ENCODE measurements around the gene RERG.

RERG gene

GRCh38 chr12:15196221-15196620, 25.0 kb downstream of the RERG start:
- Histone ChIP-seq H3K4me3 (ENCODE audit: control insufficient read depth in 1 of 7, extremely low read depth in 1 of 7, insufficient read depth in 4 of 7, low read depth in 2 of 7, low read length in 6 of 7) (no peak overlapping the region), H3K36me3 (ENCODE audit: control insufficient read depth in 4 of 4, insufficient read depth in 4 of 4, low read length in 3 of 4) (no peaks in the 10 kb centered on the region), H3K4me1 (ENCODE audit: control extremely low read depth in 1 of 4, control insufficient read depth in 4 of 4, insufficient read depth in 4 of 4, low read length in 3 of 4) (peaks cover 0 to 6% (median 3%) of the 10 kb centered on the region in 4 experiments), H3K9me3 (ENCODE audit: control extremely low read depth in 1 of 5, control insufficient read depth in 4 of 5, insufficient read depth in 2 of 5, low read depth in 1 of 5, low read length in 4 of 5) (no peaks in the 10 kb centered on the region), H3K27me3 (replicated peaks in 2 of 5; ENCODE audit: control insufficient read depth in 4 of 5, insufficient read depth in 5 of 5, low read length in 4 of 5) (peaks cover 0 to 3% (median 0%) of the 10 kb centered on the region in 5 experiments), H3K27ac (ENCODE audit: insufficient read depth in 1 of 2, low read depth in 1 of 2, low read length in 2 of 2, poor library complexity in 1 of 2, severe bottlenecking in 2 of 2) (no peak overlapping the region)
- WGBS (ENCODE audit: insufficient coverage), result 50% methylated on average over 2 of the region's 3 CpGs
- DNase-seq, result no peak
- ChIA-PET CTCF (interaction anchor here (1.0 to 3.3 kb wide), 4 partner anchors 9 to 57 kb away, joined by 3 to 15 read pairs (median 3); partner anchors contain the start of gene RERG), POLR2A (no interaction called here)

GRCh38 chr12:15194456-15195368, 26.5 kb downstream of the RERG start:
- CTCF ChIA-PET, result interaction anchor here (3.3 kb wide), 1 partner anchor 27 kb away, joined by 15 read pairs; the partner anchor contains the start of gene RERG
- Histone ChIP-seq H3K9me3 (ENCODE audit: control extremely low read depth in 1 of 5, control insufficient read depth in 4 of 5, insufficient read depth in 2 of 5, low read depth in 1 of 5, low read length in 4 of 5) (no peaks in the 10 kb centered on the region), H3K36me3 (ENCODE audit: control insufficient read depth in 4 of 4, insufficient read depth in 4 of 4, low read length in 3 of 4) (no peaks in the 10 kb centered on the region), H3K27me3 (replicated peaks in 2 of 5; ENCODE audit: control insufficient read depth in 4 of 5, insufficient read depth in 5 of 5, low read length in 4 of 5) (peaks cover 0 to 3% (median 0%) of the 10 kb centered on the region in 5 experiments), H3K27ac (ENCODE audit: insufficient read depth in 1 of 2, low read depth in 1 of 2, low read length in 2 of 2, poor library complexity in 1 of 2, severe bottlenecking in 2 of 2) (no peak overlapping the region), H3K4me1 (ENCODE audit: control extremely low read depth in 1 of 4, control insufficient read depth in 4 of 4, insufficient read depth in 4 of 4, low read length in 3 of 4) (peaks cover 0 to 6% (median 3%) of the 10 kb centered on the region in 4 experiments), H3K4me3 (ENCODE audit: control insufficient read depth in 1 of 7, extremely low read depth in 1 of 7, insufficient read depth in 4 of 7, low read depth in 2 of 7, low read length in 6 of 7) (no peak overlapping the region)
- WGBS (ENCODE audit: insufficient coverage), result 78% methylated on average over 4 of the region's 6 CpGs
- no peak for DNase-seq
- POLR2A ChIA-PET, result no interaction called here

GRCh38 chr12:15193946-15194345, 27.3 kb downstream of the RERG start:
- ChIA-PET CTCF (no interaction called here), POLR2A (no interaction called here)
- Histone ChIP-seq H3K27ac (ENCODE audit: insufficient read depth in 1 of 2, low read depth in 1 of 2, low read length in 2 of 2, poor library complexity in 1 of 2, severe bottlenecking in 2 of 2) (no peak overlapping the region), H3K4me1 (ENCODE audit: control extremely low read depth in 1 of 4, control insufficient read depth in 4 of 4, insufficient read depth in 4 of 4, low read length in 3 of 4) (peaks cover 0 to 6% (median 3%) of the 10 kb centered on the region in 4 experiments), H3K9me3 (ENCODE audit: control extremely low read depth in 1 of 5, control insufficient read depth in 4 of 5, insufficient read depth in 2 of 5, low read depth in 1 of 5, low read length in 4 of 5) (no peaks in the 10 kb centered on the region), H3K4me3 (ENCODE audit: control insufficient read depth in 1 of 7, extremely low read depth in 1 of 7, insufficient read depth in 4 of 7, low read depth in 2 of 7, low read length in 6 of 7) (peak overlapping the region in 1 of 7 experiments; percentile 5), H3K27me3 (replicated peaks in 2 of 5; ENCODE audit: control insufficient read depth in 4 of 5, insufficient read depth in 5 of 5, low read length in 4 of 5) (peaks cover 0 to 3% (median 0%) of the 10 kb centered on the region in 5 experiments), H3K36me3 (ENCODE audit: control insufficient read depth in 4 of 4, insufficient read depth in 4 of 4, low read length in 3 of 4) (no peaks in the 10 kb centered on the region)
- DNase-seq, result peak; percentile 11 to 72 (median 56)
- 0% methylated on average over 1 of the region's 3 CpGs for WGBS (ENCODE audit: insufficient coverage)

- Histone ChIP-seq H3K4me1 (ENCODE audit: control extremely low read depth in 1 of 4, control insufficient read depth in 4 of 4, insufficient read depth in 4 of 4, low read length in 3 of 4) (peaks cover 0 to 6% (median 3%) of the 10 kb centered on the region in 4 experiments), H3K27ac (ENCODE audit: insufficient read depth in 1 of 2, low read depth in 1 of 2, low read length in 2 of 2, poor library complexity in 1 of 2, severe bottlenecking in 2 of 2) (no peak overlapping the region), H3K9me3 (ENCODE audit: control extremely low read depth in 1 of 5, control insufficient read depth in 4 of 5, insufficient read depth in 2 of 5, low read depth in 1 of 5, low read length in 4 of 5) (no peaks in the 10 kb centered on the region), H3K27me3 (replicated peaks in 2 of 5; ENCODE audit: control insufficient read depth in 4 of 5, insufficient read depth in 5 of 5, low read length in 4 of 5) (peaks cover 0 to 3% (median 0%) of the 10 kb centered on the region in 5 experiments), H3K4me3 (ENCODE audit: control insufficient read depth in 1 of 7, extremely low read depth in 1 of 7, insufficient read depth in 4 of 7, low read depth in 2 of 7, low read length in 6 of 7) (no peak overlapping the region), H3K36me3 (ENCODE audit: control insufficient read depth in 4 of 4, insufficient read depth in 4 of 4, low read length in 3 of 4) (no peaks in the 10 kb centered on the region)
- POLR2A ChIA-PET, result interaction anchor here (0.8 kb wide), 1 partner anchor 75 kb away, joined by 3 read pairs; no protein-coding TSS in a partner anchor
- no peak for DNase-seq
- WGBS (ENCODE audit: insufficient coverage), result no CpG with 5 or more reads among the region's 3 CpGs
- CTCF ChIA-PET, result no interaction called here
Observed at GRCh38 chr12:15192720-15193119, 28.5 kb downstream of the RERG start.

GRCh38 chr12:15188127-15188526, 33.1 kb downstream of the RERG start:
- no peaks in the 10 kb centered on the region for H3K36me3 ChIP-seq (ENCODE audit: control insufficient read depth in 4 of 4, insufficient read depth in 4 of 4, low read length in 3 of 4)
- ChIA-PET POLR2A (no interaction called here), CTCF (interaction anchor here (0.8 kb wide), 1 partner anchor 8 kb away, joined by 3 read pairs; no protein-coding TSS in a partner anchor)

GRCh38 chr12:15186597-15186996, 34.6 kb downstream of the RERG start:
- H3K36me3 ChIP-seq (ENCODE audit: control insufficient read depth in 4 of 4, insufficient read depth in 4 of 4, low read length in 3 of 4), result no peaks in the 10 kb centered on the region
- no CpG with 5 or more reads among the region's 1 CpG for WGBS (ENCODE audit: insufficient coverage)
- H3K9me3 ChIP-seq (ENCODE audit: control extremely low read depth in 1 of 5, control insufficient read depth in 4 of 5, insufficient read depth in 2 of 5, low read depth in 1 of 5, low read length in 4 of 5), result no peaks in the 10 kb centered on the region
- no peak overlapping the region for H3K4me3 ChIP-seq (ENCODE audit: control insufficient read depth in 1 of 7, extremely low read depth in 1 of 7, insufficient read depth in 4 of 7, low read depth in 2 of 7, low read length in 6 of 7)
- ChIA-PET CTCF (no interaction called here), POLR2A (no interaction called here)
- DNase-seq, result no peak
- H3K4me1 ChIP-seq (ENCODE audit: control extremely low read depth in 1 of 4, control insufficient read depth in 4 of 4, insufficient read depth in 4 of 4, low read length in 3 of 4), result no peaks in the 10 kb centered on the region
- H3K27ac ChIP-seq (ENCODE audit: insufficient read depth in 1 of 2, low read depth in 1 of 2, low read length in 2 of 2, poor library complexity in 1 of 2, severe bottlenecking in 2 of 2), result no peak overlapping the region
- H3K27me3 ChIP-seq (replicated peaks in 2 of 5; ENCODE audit: control insufficient read depth in 4 of 5, insufficient read depth in 5 of 5, low read length in 4 of 5), result peaks cover 0 to 2% (median 0%) of the 10 kb centered on the region in 5 experiments

More at GRCh38 chr12:15188127-15188526, 33.1 kb downstream of the RERG start:
- no peaks in the 10 kb centered on the region for H3K9me3 ChIP-seq (ENCODE audit: control extremely low read depth in 1 of 5, control insufficient read depth in 4 of 5, insufficient read depth in 2 of 5, low read depth in 1 of 5, low read length in 4 of 5)
- H3K4me3 ChIP-seq (ENCODE audit: control insufficient read depth in 1 of 7, extremely low read depth in 1 of 7, insufficient read depth in 4 of 7, low read depth in 2 of 7, low read length in 6 of 7), result no peak overlapping the region
- no peak overlapping the region for H3K27ac ChIP-seq (ENCODE audit: insufficient read depth in 1 of 2, low read depth in 1 of 2, low read length in 2 of 2, poor library complexity in 1 of 2, severe bottlenecking in 2 of 2)
- DNase-seq, result no peak
- 88% methylated on average over 1 of the region's 3 CpGs for WGBS (ENCODE audit: insufficient coverage)
- H3K27me3 ChIP-seq (replicated peaks in 2 of 5; ENCODE audit: control insufficient read depth in 4 of 5, insufficient read depth in 5 of 5, low read length in 4 of 5), result peaks cover 0 to 2% (median 0%) of the 10 kb centered on the region in 5 experiments
- no peaks in the 10 kb centered on the region for H3K4me1 ChIP-seq (ENCODE audit: control extremely low read depth in 1 of 4, control insufficient read depth in 4 of 4, insufficient read depth in 4 of 4, low read length in 3 of 4)

- no peaks in the 10 kb centered on the region for H3K36me3 ChIP-seq (ENCODE audit: control insufficient read depth in 4 of 4, insufficient read depth in 4 of 4, low read length in 3 of 4)
- no CpG with 5 or more reads among the region's 4 CpGs for WGBS (ENCODE audit: insufficient coverage)
- H3K4me1 ChIP-seq (ENCODE audit: control extremely low read depth in 1 of 4, control insufficient read depth in 4 of 4, insufficient read depth in 4 of 4, low read length in 3 of 4), result no peaks in the 10 kb centered on the region
- no peak overlapping the region for H3K4me3 ChIP-seq (ENCODE audit: control insufficient read depth in 1 of 7, extremely low read depth in 1 of 7, insufficient read depth in 4 of 7, low read depth in 2 of 7, low read length in 6 of 7)
- no peak for DNase-seq
- no peak overlapping the region for H3K27ac ChIP-seq (ENCODE audit: insufficient read depth in 1 of 2, low read depth in 1 of 2, low read length in 2 of 2, poor library complexity in 1 of 2, severe bottlenecking in 2 of 2)
- POLR2A ChIA-PET, result no interaction called here
- peaks cover 0 to 2% (median 0%) of the 10 kb centered on the region in 5 experiments for H3K27me3 ChIP-seq (replicated peaks in 2 of 5; ENCODE audit: control insufficient read depth in 4 of 5, insufficient read depth in 5 of 5, low read length in 4 of 5)
- CTCF ChIA-PET, result no interaction called here
- H3K9me3 ChIP-seq (ENCODE audit: control extremely low read depth in 1 of 5, control insufficient read depth in 4 of 5, insufficient read depth in 2 of 5, low read depth in 1 of 5, low read length in 4 of 5), result no peaks in the 10 kb centered on the region
Observed at GRCh38 chr12:15184484-15184883, 36.7 kb downstream of the RERG start.

Measured in common myeloid progenitor, CD34-positive (primary cell).